NOMO-1 treated with dmso at 0.1 percent for 144 hours (cell line): ENCODE data around the gene PRKCI.
A peak's percentile ranks its signal among the peaks of the same experiment; 100 is the strongest.
"Not testable (repeated sequence)": the region's sequence is repeated elsewhere in the genome, so short reads cannot be mapped to it uniquely, and the experiment has no call there.

Source experiments
- DNase-seq: peaks from one replicate; lab custom pipeline; 2025; ENCODE audit not compliant: unreplicated experiment; lab: John Stamatoyannopoulos, UW

The PRKCI gene

GRCh38 chr3:170221924-170222646 is at the start of gene PRKCI:
TSS of gene PRKCI (plus strand) at chr3:170222424. CDS start at chr3:170222670, 246 bp downstream.
- DNase-seq: peak; percentile 96

GRCh38 chr3:170178651-170179050 is 43.6 kb upstream of the PRKCI start:
- no peak for DNase-seq

- peak; percentile 28 for DNase-seq
Measured at GRCh38 chr3:170179432-170179831, 42.8 kb upstream of the PRKCI start.

- DNase-seq: peak; percentile 26
Measured at GRCh38 chr3:170180079-170180907, 41.9 kb upstream of the PRKCI start.

GRCh38 chr3:170180908-170181885 is 41.0 kb upstream of the PRKCI start, which contains the start of gene PHC3:
TSS of gene PHC3 (minus strand) at chr3:170181733. CDS start at chr3:170181715, 18 bp downstream.
- peak; percentile 99 for DNase-seq

- peak; percentile 22 for DNase-seq
Measured at GRCh38 chr3:170189398-170190256, 32.6 kb upstream of the PRKCI start.

- not testable (repeated sequence) for DNase-seq
Measured at GRCh38 chr3:170195759-170196158, 26.5 kb upstream of the PRKCI start.

- DNase-seq: no peak
Measured at GRCh38 chr3:170196833-170197232, 25.4 kb upstream of the PRKCI start.

GRCh38 chr3:170200987-170201386 is 21.2 kb upstream of the PRKCI start:
- no peak for DNase-seq

GRCh38 chr3:170201527-170201926 is 20.7 kb upstream of the PRKCI start:
- DNase-seq: no peak

GRCh38 chr3:170203457-170203856 is 18.8 kb upstream of the PRKCI start:
- DNase-seq: no peak

- no peak for DNase-seq
Measured at GRCh38 chr3:170204023-170204472, 18.2 kb upstream of the PRKCI start.

GRCh38 chr3:170204509-170204908 is 17.7 kb upstream of the PRKCI start:
- no peak for DNase-seq

GRCh38 chr3:170205302-170205701 is 16.9 kb upstream of the PRKCI start:
- no peak for DNase-seq

- DNase-seq: not testable (repeated sequence)
Measured at GRCh38 chr3:170206164-170206762, 16.0 kb upstream of the PRKCI start.

GRCh38 chr3:170207717-170208116 is 14.5 kb upstream of the PRKCI start:
- DNase-seq: no peak

GRCh38 chr3:170211668-170212067 is 10.6 kb upstream of the PRKCI start:
- DNase-seq: no peak

GRCh38 chr3:170219850-170220249 is 2.4 kb upstream of the PRKCI start:
- no peak for DNase-seq

GRCh38 chr3:170220871-170221270 is 1.4 kb upstream of the PRKCI start:
- no peak for DNase-seq
